Neural cell (in vitro differentiated cells): ENCODE results near the gene CRTC1. TPM values are rescaled to one million over a fixed set of nuclear protein-coding genes. Genes with fewer than 3 reads are reported as not detected.

ENCODE experiments used
- H2AFZ ChIP-seq: fragments of 200-600, 300-800 bp; sonication (generic), shearing (Covaris generic); 2 replicates; pipeline ENCODE4 v1.6.0; 2014; ENCODE audit warnings: low read depth, mild to moderate bottlenecking, antibody characterized with exemption, low read length, moderate library complexity
- H3F3A ChIP-seq: fragments of 200-600 bp; shearing (Covaris generic); 2 replicates; pipeline ENCODE4 v1.6.1; 2016; ENCODE audit warnings: mild to moderate bottlenecking, moderate library complexity, mixed read lengths, antibody characterized with exemption, low read length; ENCODE audit not compliant: insufficient read depth, poor library complexity, severe bottlenecking
- H3K27ac ChIP-seq: fragments of 200-600, 300-800 bp; sonication (generic), shearing (Covaris generic); 2 replicates; pipeline ENCODE4 v1.5.1; 2014; ENCODE audit warnings: mild to moderate bottlenecking, low read length, moderate library complexity
- H3K27me3 ChIP-seq: fragments of 300-800, 200-600 bp; sonication (generic), shearing (Covaris generic); 2 replicates; pipeline ENCODE4 v1.6.0; 2014; ENCODE audit warnings: mild to moderate bottlenecking, low read depth, low read length, moderate library complexity; ENCODE audit not compliant: insufficient read depth
- H3K36me3 ChIP-seq: fragments of 300-800, 200-600 bp; sonication (generic), shearing (Covaris generic); 2 replicates; pipeline ENCODE4 v1.5.1; 2014; ENCODE audit warnings: mild to moderate bottlenecking, antibody characterized with exemption, low read length, moderate library complexity; ENCODE audit not compliant: insufficient read depth
- H3K4me2 ChIP-seq: fragments of 300-800, 200-600 bp; sonication (generic), shearing (Covaris generic); 2 replicates; pipeline ENCODE4 v1.6.0; 2014; ENCODE audit warnings: mild to moderate bottlenecking, low read length
- H3K4me3 ChIP-seq: fragments of 300-800, 200-600 bp; sonication (generic), shearing (Covaris generic); 2 replicates; pipeline ENCODE4 v1.5.1; 2014; ENCODE audit warnings: mild to moderate bottlenecking, low read length, moderate library complexity
- H3K79me2 ChIP-seq: fragments of 200-600 bp; shearing (Covaris generic); replicated peaks from 2 replicates; pipeline ENCODE4 v1.6.0; 2014; ENCODE audit warnings: mild to moderate bottlenecking, low read length, moderate library complexity; ENCODE audit not compliant: insufficient read depth
- H3K9ac ChIP-seq: fragments of 300-800, 200-600 bp; sonication (generic), shearing (Covaris generic); 2 replicates; pipeline ENCODE4 v1.6.1; 2016; ENCODE audit warnings: mild to moderate bottlenecking, low read length, mixed read lengths
- H3K9me2 ChIP-seq: fragments of 200-600 bp; shearing (Covaris generic); 2 replicates; pipeline ENCODE4 v1.6.1; 2016; ENCODE audit warnings: mild to moderate bottlenecking, low read length, mixed read lengths; ENCODE audit not compliant: insufficient read depth
- H3K9me3 ChIP-seq: fragments of 200-600, 300-800 bp; sonication (generic), shearing (Covaris generic); 2 replicates; pipeline ENCODE4 v1.6.1; 2016; ENCODE audit warnings: mild to moderate bottlenecking, mixed run types, low read length, moderate library complexity, mixed read lengths
- H4K20me1 ChIP-seq: fragments of 200-600 bp; shearing (Covaris generic); 2 replicates; pipeline ENCODE4 v1.6.1; 2016; ENCODE audit warnings: mild to moderate bottlenecking, mixed run types; ENCODE audit not compliant: insufficient read depth
- CTCF ChIP-seq: fragments of 450-650 bp; IDR thresholded peaks from 2 replicates; pipeline ENCODE4 v1.5.1; 2014; ENCODE audit warnings: antibody characterized with exemption, mild to moderate bottlenecking, moderate library complexity; ENCODE audit not compliant: poor library complexity, severe bottlenecking
- EP300 ChIP-seq: fragments of 450-650 bp; conservative IDR thresholded peaks from 2 replicates; pipeline ENCODE4 v1.6.1; 2014; ENCODE audit warnings: antibody characterized with exemption, mild to moderate bottlenecking, moderate library complexity; ENCODE audit not compliant: poor library complexity, severe bottlenecking
- EZH2 ChIP-seq: fragments of 200-600, 300-800 bp; shearing (Covaris generic), sonication (generic); IDR thresholded peaks from 2 replicates; pipeline ENCODE4 v1.6.1; 2014; ENCODE audit warnings: antibody characterized with exemption, low read length, borderline replicate concordance, mild to moderate bottlenecking; ENCODE audit not compliant: insufficient read depth, poor library complexity, severe bottlenecking
- MXI1 ChIP-seq: fragments of 450-650 bp; conservative IDR thresholded peaks from 2 replicates; pipeline ENCODE4 v1.6.1; 2014; ENCODE audit warnings: antibody characterized with exemption, mild to moderate bottlenecking; ENCODE audit not compliant: poor library complexity, severe bottlenecking
- POLR2AphosphoS5 ChIP-seq: IDR thresholded peaks from 2 replicates; pipeline ENCODE4 v1.6.1; 2012
- RAD21 ChIP-seq: fragments of 450-650 bp; conservative IDR thresholded peaks from 2 replicates; pipeline ENCODE4 v1.6.1; 2014; ENCODE audit warnings: antibody characterized with exemption, mild to moderate bottlenecking, moderate library complexity
- REST ChIP-seq: IDR thresholded peaks from 2 replicates; pipeline ENCODE4 v1.6.1; 2012; ENCODE audit warnings: borderline replicate concordance
- SMC3 ChIP-seq: fragments of 450-650 bp; conservative IDR thresholded peaks from 2 replicates; pipeline ENCODE4 v1.6.1; 2014; ENCODE audit warnings: antibody characterized with exemption, mild to moderate bottlenecking, moderate library complexity; ENCODE audit not compliant: poor library complexity
- TAF1 ChIP-seq: IDR thresholded peaks from 2 replicates; pipeline ENCODE4 v1.6.1; 2012; ENCODE audit warnings: low read depth
- polyA plus RNA-seq: library from polyadenylated mRNA; depleted of rRNA; stranded (reverse); fragments of >200 nt; gene quantifications from 2 replicates; pipeline ENCODE4 v1.2.3, GENCODE V29; 2014

The CRTC1 gene
- polyA plus RNA-seq, 1 donor from 2014 or later = 10.4 TPM

GRCh38 chr19:18685597-18686190 lies 2.2 kb downstream of the CRTC1 start:
- Histone ChIP-seq H3K27me3 (no peaks in the 10 kb centered on the region), H3F3A (no peaks in the 10 kb centered on the region), H2AFZ (no peak overlapping the region), H3K4me2 (no peak overlapping the region), H3K9ac (no peak overlapping the region), H3K9me3 (no peaks in the 10 kb centered on the region), H3K79me2 (peaks cover 33% of the 10 kb centered on the region), H3K27ac (no peak overlapping the region), H3K9me2 (no peaks in the 10 kb centered on the region), H3K36me3 (no peaks in the 10 kb centered on the region), H3K4me3 (no peak overlapping the region), H4K20me1 (no peaks in the 10 kb centered on the region)
- TF ChIP-seq POLR2AphosphoS5 (no peak), REST (no peak), EP300 (no peak), CTCF (no peak), RAD21 (no peak), SMC3 (no peak), TAF1 (no peak), EZH2 (no peak), MXI1 (no peak)

- H3K27ac ChIP-seq = no peak overlapping the region
- no peak overlapping the region for H3K4me3 ChIP-seq
- H3K9me2 ChIP-seq = no peaks in the 10 kb centered on the region
- no peak overlapping the region for H3K4me2 ChIP-seq
- H3K27me3 ChIP-seq = no peaks in the 10 kb centered on the region
- H3K79me2 ChIP-seq = peaks cover 33% of the 10 kb centered on the region
- no peaks in the 10 kb centered on the region for H3K9me3 ChIP-seq
- no peak overlapping the region for H3K9ac ChIP-seq
- H2AFZ ChIP-seq = no peak overlapping the region
- no peaks in the 10 kb centered on the region for H3F3A ChIP-seq
- TF ChIP-seq EP300 (no peak), TAF1 (no peak), REST (no peak), MXI1 (no peak), SMC3 (no peak), CTCF (no peak)
- no peaks in the 10 kb centered on the region for H4K20me1 ChIP-seq
- H3K36me3 ChIP-seq = no peaks in the 10 kb centered on the region
Observed at GRCh38 chr19:18687740-18688465, 4.4 kb downstream of the CRTC1 start.
